Measurements from ENCODE around the gene PIEZO1. TPM values are rescaled to one million over a fixed set of nuclear protein-coding genes. Genes with fewer than 3 reads are reported as not detected.

PIEZO1 gene
- total RNA-seq, 4 donors from 2014 or later, result 196 to 281 (median 206) TPM

- intact Hi-C loops (cut with DNase I; ENCODE audit: low total_unique reads), result no loop called here
- DNase-seq (ENCODE audit: low spot score in 2 of 2), result no peak
- WGBS, 2 donors, result 92 to 94% methylated on average over 24 to 31 of the region's 31 CpGs
- no peak for TF ChIP-seq CTCF (IDR thresholded peaks at IDR 0.05)
- TF ChIP-seq POLR2A (IDR thresholded peaks at IDR 0.05), result no peak
- H3K4me3 ChIP-seq (ENCODE audit: low read depth, poor library complexity, severe bottlenecking), result no peak overlapping the region
Observed at GRCh38 chr16:88724855-88725555, 60.0 kb downstream of the PIEZO1 start.

- TF ChIP-seq CTCF (IDR thresholded peaks at IDR 0.05), result no peak
- no peak for TF ChIP-seq POLR2A (IDR thresholded peaks at IDR 0.05)
- no peak overlapping the region for H3K4me3 ChIP-seq (ENCODE audit: low read depth, poor library complexity, severe bottlenecking)
- intact Hi-C loops (cut with DNase I; ENCODE audit: low total_unique reads), result no loop called here
- no peak for DNase-seq (ENCODE audit: low spot score in 2 of 2)
- 90 to 98% methylated on average over 14 to 17 of the region's 17 CpGs for WGBS, 2 donors
Observed at GRCh38 chr16:88723911-88724310, 61.1 kb downstream of the PIEZO1 start.

- no peak overlapping the region for H3K4me3 ChIP-seq (ENCODE audit: low read depth, poor library complexity, severe bottlenecking)
- no peak for DNase-seq (ENCODE audit: low spot score in 2 of 2)
- intact Hi-C loops (cut with DNase I; ENCODE audit: low total_unique reads), result no loop called here
- TF ChIP-seq POLR2A (IDR thresholded peaks at IDR 0.05) (no peak), CTCF (IDR thresholded peaks at IDR 0.05) (no peak)
- WGBS, 2 donors, result 87 to 91% methylated on average over 6 to 7 of the region's 8 CpGs
Observed at GRCh38 chr16:88723507-88723887, 61.5 kb downstream of the PIEZO1 start.

GRCh38 chr16:88722784-88723506, 62.1 kb downstream of the PIEZO1 start:
- DNase-seq (ENCODE audit: low spot score in 2 of 2), result no peak
- intact Hi-C loops (cut with DNase I; ENCODE audit: low total_unique reads), result no loop called here
- 96 to 98% methylated on average over 25 to 33 of the region's 39 CpGs for WGBS, 2 donors
- H3K4me3 ChIP-seq (ENCODE audit: low read depth, poor library complexity, severe bottlenecking), result no peak overlapping the region
- TF ChIP-seq CTCF (IDR thresholded peaks at IDR 0.05), result no peak
- no peak for TF ChIP-seq POLR2A (IDR thresholded peaks at IDR 0.05)

GRCh38 chr16:88721815-88722755, 62.9 kb downstream of the PIEZO1 start:
- WGBS, 2 donors, result 93 to 95% methylated on average over 44 to 47 of the region's 61 CpGs
- TF ChIP-seq CTCF (IDR thresholded peaks at IDR 0.05) (no peak), POLR2A (IDR thresholded peaks at IDR 0.05) (no peak)
- intact Hi-C loops (cut with DNase I; ENCODE audit: low total_unique reads), result no loop called here
- H3K4me3 ChIP-seq (ENCODE audit: low read depth, poor library complexity, severe bottlenecking), result no peak overlapping the region
- DNase-seq (ENCODE audit: low spot score in 2 of 2), result no peak

Data from lower leg skin (tissue), 4 donors.